Kidney epithelial cell (primary cell): Measurements from ENCODE around the gene CHST3. TPM values are rescaled to one million over a fixed set of nuclear protein-coding genes. Genes with fewer than 3 reads are reported as not detected.

ENCODE experiments used
- DNase-seq: peaks from one replicate; pipeline ENCODE4 v3.0.0-alpha.2; 2010; ENCODE audit warnings: low read depth
- H3K27me3 ChIP-seq: 2 replicates; pipeline ENCODE4 v1.6.0; 2011; ENCODE audit warnings: low read length; ENCODE audit not compliant: control insufficient read depth, insufficient read depth
- H3K36me3 ChIP-seq: 2 replicates; pipeline ENCODE4 v1.5.1; 2011; ENCODE audit warnings: low read length; ENCODE audit not compliant: control insufficient read depth, insufficient read depth
- H3K4me3 ChIP-seq: 2 replicates; pipeline ENCODE4 v1.5.1; 2011; ENCODE audit warnings: low read depth, mild to moderate bottlenecking, control low read depth, low read length
- CTCF ChIP-seq: IDR thresholded peaks from 2 replicates; pipeline ENCODE4 v1.5.1; 2011; ENCODE audit warnings: mild to moderate bottlenecking, moderate library complexity, low read length, control low read depth, inconsistent platforms; ENCODE audit not compliant: insufficient read depth, poor library complexity, severe bottlenecking
- total RNA-seq: library from RNA; depleted of rRNA; stranded (reverse); fragments of >200 nt; gene quantifications from 2 replicates; pipeline ENCODE4 v1.2.3, GENCODE V29; 2015

The CHST3 gene
- total RNA-seq, 1 donor from 2014 or later: 48.6 TPM

- DNase-seq: no peak
- Histone ChIP-seq H3K36me3 (no peaks in the 10 kb centered on the region), H3K4me3 (no peak overlapping the region), H3K27me3 (no peaks in the 10 kb centered on the region)
- no peak for TF ChIP-seq CTCF
Observed at GRCh38 chr10:72062382-72062781, 98.2 kb downstream of the CHST3 start.

Other genes starting within 250 kb of the CHST3 start
- not detected in 2 replicates for gene C10orf105, start 244.6 kb upstream of the CHST3 start, total RNA-seq
- gene VSIR, start 190.9 kb upstream of the CHST3 start, total RNA-seq: 1.1 and 2.8 TPM in 2 replicates
- 1,398 and 1,486 TPM in 2 replicates for gene PSAP, start 113.1 kb upstream of the CHST3 start, total RNA-seq
- 48.8 and 53.2 TPM in 2 replicates for gene SPOCK2, start 124.2 kb downstream of the CHST3 start, total RNA-seq